HUES6 (cell line): ENCODE data around the gene RPS14.

ENCODE experiments used
- H3K27ac ChIP-seq: 2 replicates; pipeline ENCODE4 v1.7.0; 2013; ENCODE audit warnings: low read depth, mild to moderate bottlenecking, low read length, inconsistent platforms
- H3K27me3 ChIP-seq: 2 replicates; pipeline ENCODE4 v1.6.1; 2013; ENCODE audit warnings: low read length; ENCODE audit not compliant: control insufficient read depth, insufficient read depth
- H3K36me3 ChIP-seq: 2 replicates; pipeline ENCODE4 v1.6.1; 2013; ENCODE audit warnings: low read length; ENCODE audit not compliant: control insufficient read depth, insufficient read depth
- H3K4me1 ChIP-seq: 2 replicates; pipeline ENCODE4 v1.6.1; 2013; ENCODE audit warnings: low read length; ENCODE audit not compliant: control insufficient read depth, insufficient read depth
- H3K4me3 ChIP-seq: 2 replicates; pipeline ENCODE4 v1.5.1; 2013; ENCODE audit warnings: low read depth, low read length
- H3K9ac ChIP-seq: one replicate; pipeline ENCODE4 v1.6.1; 2013; ENCODE audit warnings: mild to moderate bottlenecking, low read length
- H3K9me3 ChIP-seq: 2 replicates; pipeline ENCODE4 v1.6.1; 2013; ENCODE audit warnings: low read depth, low read length; ENCODE audit not compliant: control insufficient read depth, insufficient read depth

Gene RPS14

DNA sequence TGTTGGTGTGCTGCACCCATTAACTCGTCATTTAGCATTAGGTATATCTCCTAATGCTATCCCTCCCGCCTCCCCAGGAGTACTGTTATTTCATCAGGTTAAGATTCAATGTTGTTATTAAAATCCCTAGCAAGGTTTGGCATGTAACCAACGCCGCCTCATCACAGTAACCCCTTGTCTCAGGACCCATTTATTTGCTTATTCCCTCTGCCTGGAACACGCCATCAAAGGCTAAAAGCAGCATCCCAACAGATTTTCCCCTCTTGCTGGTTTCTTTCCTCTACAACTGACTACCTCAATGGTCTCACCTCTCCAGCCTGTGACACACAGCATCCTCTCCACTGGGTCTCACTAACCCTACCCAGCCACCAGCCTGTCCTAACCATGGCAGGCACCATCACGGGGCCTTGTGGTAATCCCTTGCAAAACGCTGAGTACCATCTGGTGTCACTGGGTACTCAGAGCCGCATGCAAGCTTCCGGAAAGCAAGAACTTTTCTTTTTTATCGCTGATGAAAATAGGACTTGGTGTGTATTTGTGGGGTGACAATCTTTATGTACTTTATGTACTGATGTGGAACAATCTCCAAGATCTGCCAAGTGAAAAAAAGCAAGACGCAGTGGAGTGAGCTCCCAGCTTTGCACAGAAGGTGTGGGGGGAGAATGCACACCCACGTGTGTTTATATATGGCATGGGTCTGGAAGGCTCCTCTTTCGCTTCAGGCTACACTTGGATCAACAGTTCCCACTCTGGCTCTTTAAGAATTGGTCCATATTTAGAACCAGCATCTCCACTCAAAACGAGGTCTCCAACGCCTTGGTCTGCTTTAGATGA, 6.1 kb downstream of the RPS14 start:
- no peak overlapping the region for H3K9ac ChIP-seq
- H3K4me1 ChIP-seq: peaks cover 22% of the 10 kb centered on the region
- H3K27ac ChIP-seq: no peak overlapping the region
- H3K4me3 ChIP-seq: no peak overlapping the region
- peaks cover 55% of the 10 kb centered on the region for H3K36me3 ChIP-seq
- no peaks in the 10 kb centered on the region for H3K9me3 ChIP-seq
- H3K27me3 ChIP-seq: no peaks in the 10 kb centered on the region

DNA sequence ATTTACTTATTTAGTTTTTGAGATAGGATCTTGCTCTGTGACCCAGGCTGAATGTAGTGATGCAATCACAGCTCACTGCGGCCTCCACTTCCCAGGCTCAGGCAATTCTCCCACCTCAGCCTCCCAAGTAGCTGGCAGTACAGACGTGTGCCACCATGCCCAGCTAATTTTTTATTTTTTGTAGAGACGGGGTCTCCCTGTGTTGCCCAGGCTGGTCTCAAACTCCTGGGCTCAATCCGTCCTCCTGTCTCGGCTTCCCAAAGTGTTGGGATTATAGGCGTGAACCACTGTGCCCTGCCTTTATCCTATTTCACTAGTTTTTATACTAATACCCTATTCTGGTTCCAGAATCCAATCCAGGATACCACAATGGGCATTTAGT, 6.8 kb downstream of the RPS14 start:
- no peak overlapping the region for H3K9ac ChIP-seq
- H3K27ac ChIP-seq: no peak overlapping the region
- no peaks in the 10 kb centered on the region for H3K9me3 ChIP-seq
- H3K4me1 ChIP-seq: peaks cover 16% of the 10 kb centered on the region
- no peak overlapping the region for H3K4me3 ChIP-seq
- H3K36me3 ChIP-seq: peaks cover 48% of the 10 kb centered on the region
- no peaks in the 10 kb centered on the region for H3K27me3 ChIP-seq

DNA sequence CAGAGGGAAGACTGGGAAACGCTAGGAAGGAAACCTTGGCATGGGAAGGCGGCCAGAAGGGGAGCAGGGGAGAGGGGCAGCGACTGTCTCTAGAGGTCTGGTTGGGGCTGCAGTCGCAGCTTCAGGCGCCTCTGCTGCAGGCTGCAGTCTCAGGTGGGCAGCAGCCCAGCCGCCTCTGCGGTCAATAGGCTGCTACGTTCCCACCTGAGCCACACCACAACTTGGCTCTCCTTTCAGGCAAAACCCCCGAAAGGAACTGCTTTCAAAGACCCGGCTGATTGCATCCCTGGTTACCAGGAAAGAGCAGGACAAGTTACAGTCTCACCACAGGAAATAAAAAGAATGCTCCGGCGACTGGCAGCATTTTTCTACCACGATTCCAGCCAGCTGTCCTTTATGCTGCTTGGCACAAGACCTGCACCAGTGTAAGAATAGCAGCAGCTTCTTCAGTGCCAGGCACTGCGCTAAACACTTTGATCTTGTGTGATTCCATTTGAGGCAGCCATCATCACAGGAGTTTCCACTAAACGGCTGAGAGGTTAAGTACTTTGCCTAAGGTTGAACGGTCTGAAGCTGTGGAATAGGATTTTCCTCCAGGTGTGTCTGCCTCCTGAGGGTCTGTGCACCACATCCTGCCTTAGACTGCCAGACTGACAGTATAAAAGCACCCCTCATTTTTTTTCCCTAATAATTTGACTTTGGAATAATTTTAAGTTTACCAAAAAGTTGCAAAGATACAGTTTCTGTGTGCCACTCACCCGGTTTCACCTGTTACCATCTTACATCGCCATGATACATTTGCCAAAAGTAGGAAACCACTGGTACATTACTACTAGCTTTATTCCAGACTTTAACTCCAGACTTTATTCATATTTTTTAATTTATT, 7.5 kb downstream of the RPS14 start:
- Histone ChIP-seq H3K4me1 (peaks cover 14% of the 10 kb centered on the region), H3K9ac (peak overlapping the region; percentile 41), H3K27ac (peak overlapping the region; percentile 24; the same call in 1 of the 2 replicates), H3K9me3 (no peaks in the 10 kb centered on the region), H3K4me3 (no peak overlapping the region), H3K27me3 (no peaks in the 10 kb centered on the region), H3K36me3 (peaks cover 41% of the 10 kb centered on the region)

DNA sequence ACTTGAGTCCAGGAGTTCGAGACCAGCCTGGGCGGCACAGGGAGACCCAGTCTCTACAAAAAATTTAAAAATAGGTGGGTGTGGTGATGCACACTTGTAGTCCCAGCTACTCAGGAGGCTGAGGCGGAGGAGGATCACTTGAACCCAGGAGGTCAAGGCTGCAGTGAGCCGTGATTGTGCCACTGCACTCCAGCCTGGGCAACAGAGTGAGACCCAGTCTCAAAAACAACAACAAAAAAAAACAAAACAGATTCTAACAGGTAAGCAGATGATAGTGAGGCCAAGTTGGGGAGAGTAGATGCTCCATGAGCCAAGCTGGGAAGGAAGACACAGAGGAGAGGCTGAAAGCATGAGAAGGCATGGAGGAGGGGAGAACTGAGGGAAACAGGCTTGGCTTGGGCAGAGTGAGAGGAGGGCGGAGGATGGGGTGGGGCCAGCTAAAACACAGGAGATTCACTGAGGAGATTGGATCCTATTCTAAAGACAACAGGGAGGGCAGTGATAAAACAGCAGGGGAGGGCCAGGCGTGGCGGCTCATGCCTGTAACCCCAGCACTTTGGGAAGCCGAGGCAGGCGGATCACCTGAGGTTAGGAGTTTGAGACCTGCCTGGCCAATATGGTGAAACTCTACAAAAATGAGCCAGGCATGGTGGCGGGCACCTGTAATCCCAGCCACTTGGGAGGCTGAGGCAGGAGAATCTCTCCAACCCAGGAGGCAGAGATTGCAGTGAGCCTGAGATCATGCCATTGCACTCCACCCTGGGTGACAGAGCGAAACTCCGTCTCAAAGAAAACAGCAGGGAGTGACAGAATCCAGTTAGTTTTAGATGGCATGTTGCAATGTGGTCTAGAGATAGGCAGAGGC, 8.4 kb downstream of the RPS14 start:
- Histone ChIP-seq H3K4me1 (peaks cover 14% of the 10 kb centered on the region), H3K36me3 (peaks cover 32% of the 10 kb centered on the region), H3K9me3 (no peaks in the 10 kb centered on the region), H3K27me3 (no peaks in the 10 kb centered on the region), H3K9ac (peak overlapping the region; percentile 41), H3K4me3 (no peak overlapping the region), H3K27ac (peak overlapping the region; percentile 24; the same call in 1 of the 2 replicates)

DNA sequence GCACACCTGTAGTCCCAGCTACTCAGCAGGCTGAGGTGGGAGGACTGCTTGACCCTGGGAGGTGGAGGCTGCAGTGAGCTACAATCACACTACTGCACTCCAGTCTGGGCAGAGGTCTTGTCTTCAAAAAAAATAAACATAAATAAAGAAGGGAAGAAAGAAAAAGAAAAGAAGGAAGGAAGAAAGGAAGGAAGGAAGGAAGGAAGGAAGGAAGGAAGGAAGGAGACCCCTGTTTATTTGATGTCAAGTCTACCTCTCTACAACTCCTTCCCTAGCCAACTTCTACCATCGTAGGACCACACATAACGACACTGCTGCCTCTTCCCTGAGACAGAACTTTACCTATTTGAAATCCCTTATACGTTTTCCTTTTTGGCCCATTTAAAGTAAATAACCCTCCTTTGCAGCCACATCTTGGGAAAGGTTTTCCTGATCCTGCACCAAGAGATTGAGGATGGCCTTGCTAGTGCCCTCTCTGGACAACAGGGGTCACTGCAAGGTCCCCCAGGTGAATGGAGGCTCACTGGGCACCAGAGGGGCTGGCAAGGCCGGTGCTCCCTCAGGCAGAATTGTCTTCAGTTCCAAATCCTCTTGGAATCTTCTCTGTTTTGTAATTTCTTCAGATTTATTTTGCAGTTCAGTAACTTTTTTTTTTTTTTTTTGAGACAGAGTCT, 10.5 kb downstream of the RPS14 start:
- Histone ChIP-seq H3K36me3 (peaks cover 11% of the 10 kb centered on the region), H3K27ac (no peak overlapping the region), H3K9ac (no peak overlapping the region), H3K27me3 (no peaks in the 10 kb centered on the region), H3K4me1 (peaks cover 14% of the 10 kb centered on the region), H3K4me3 (no peak overlapping the region), H3K9me3 (no peaks in the 10 kb centered on the region)

DNA sequence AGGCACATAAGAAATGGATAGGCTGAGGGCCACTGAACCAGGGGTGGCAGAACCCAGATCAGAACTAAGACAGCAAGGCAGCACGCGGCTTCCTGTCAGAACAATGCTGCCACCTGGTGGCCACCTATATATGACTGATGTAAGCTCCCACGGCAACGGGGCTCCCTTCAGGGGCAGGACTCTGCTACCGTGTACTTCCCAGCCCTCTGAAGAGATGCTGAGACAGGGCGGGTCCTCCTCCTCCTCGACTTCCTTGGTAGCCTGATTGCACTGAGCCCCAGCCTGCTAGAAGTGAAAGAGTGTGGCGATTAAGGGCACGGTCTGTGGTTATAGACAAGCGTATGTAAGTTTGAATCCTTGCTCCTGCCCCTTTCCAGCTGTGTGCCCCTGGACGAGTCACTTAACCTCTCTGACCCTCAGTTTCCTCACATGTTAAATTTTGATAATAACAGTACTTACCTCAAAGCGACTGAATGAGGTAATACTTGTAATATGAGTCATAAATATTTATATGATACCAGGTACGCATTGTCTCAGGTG, 13.3 kb downstream of the RPS14 start:
- H3K4me3 ChIP-seq: no peak overlapping the region
- H3K27ac ChIP-seq: no peak overlapping the region
- no peaks in the 10 kb centered on the region for H3K9me3 ChIP-seq
- H3K4me1 ChIP-seq: peaks cover 6% of the 10 kb centered on the region; the same call in 1 of the 2 replicates
- H3K9ac ChIP-seq: no peak overlapping the region
- no peaks in the 10 kb centered on the region for H3K27me3 ChIP-seq
- no peaks in the 10 kb centered on the region for H3K36me3 ChIP-seq

DNA sequence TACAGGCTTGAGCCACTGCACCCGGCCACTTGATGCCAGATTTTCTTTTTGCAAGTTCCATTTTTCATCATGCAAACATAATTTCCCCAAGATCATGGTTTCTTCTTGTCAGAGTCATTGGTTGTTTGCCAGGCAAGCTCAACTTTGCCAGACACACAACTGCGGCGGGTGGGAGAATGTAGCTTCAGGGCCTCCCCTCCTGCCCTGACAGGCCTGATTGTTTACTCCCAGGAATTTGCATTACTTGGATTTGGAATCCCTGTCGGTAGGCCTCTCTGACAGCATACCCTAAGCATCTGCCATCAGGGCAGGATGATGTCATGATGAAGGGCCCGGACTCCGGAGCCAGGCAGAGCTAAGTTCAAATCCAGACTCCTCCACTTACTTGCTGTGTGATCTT, 15.1 kb downstream of the RPS14 start:
- Histone ChIP-seq H3K4me1 (peaks cover 3% of the 10 kb centered on the region; the same call in 1 of the 2 replicates), H3K9me3 (no peaks in the 10 kb centered on the region), H3K4me3 (no peak overlapping the region), H3K27ac (no peak overlapping the region), H3K9ac (no peak overlapping the region), H3K27me3 (no peaks in the 10 kb centered on the region), H3K36me3 (no peaks in the 10 kb centered on the region)

DNA sequence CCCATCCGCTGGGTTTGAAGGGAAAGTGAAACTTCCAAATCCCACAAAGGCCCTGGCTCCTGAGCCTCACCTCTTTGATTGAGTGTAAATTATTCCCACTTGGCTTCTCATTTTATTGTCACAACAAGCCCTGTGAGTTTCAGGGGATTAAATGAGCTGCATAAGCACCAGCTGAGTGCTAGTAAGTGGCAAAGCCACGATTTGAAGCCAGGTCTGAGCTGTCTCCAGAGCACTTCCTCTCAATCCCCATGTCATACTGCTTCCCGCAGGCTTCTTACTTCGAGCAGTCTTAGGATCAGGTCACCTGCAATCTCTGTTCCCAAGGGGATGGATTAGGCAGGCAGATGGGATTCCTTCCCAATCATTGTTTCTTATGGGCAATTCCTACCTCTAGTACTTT, 18.0 kb downstream of the RPS14 start:
- H3K9me3 ChIP-seq: no peaks in the 10 kb centered on the region
- no peaks in the 10 kb centered on the region for H3K27me3 ChIP-seq
- peaks cover 3% of the 10 kb centered on the region; the same call in 1 of the 2 replicates for H3K4me1 ChIP-seq
- H3K27ac ChIP-seq: no peak overlapping the region
- H3K4me3 ChIP-seq: no peak overlapping the region
- no peaks in the 10 kb centered on the region for H3K36me3 ChIP-seq
- no peak overlapping the region for H3K9ac ChIP-seq

DNA sequence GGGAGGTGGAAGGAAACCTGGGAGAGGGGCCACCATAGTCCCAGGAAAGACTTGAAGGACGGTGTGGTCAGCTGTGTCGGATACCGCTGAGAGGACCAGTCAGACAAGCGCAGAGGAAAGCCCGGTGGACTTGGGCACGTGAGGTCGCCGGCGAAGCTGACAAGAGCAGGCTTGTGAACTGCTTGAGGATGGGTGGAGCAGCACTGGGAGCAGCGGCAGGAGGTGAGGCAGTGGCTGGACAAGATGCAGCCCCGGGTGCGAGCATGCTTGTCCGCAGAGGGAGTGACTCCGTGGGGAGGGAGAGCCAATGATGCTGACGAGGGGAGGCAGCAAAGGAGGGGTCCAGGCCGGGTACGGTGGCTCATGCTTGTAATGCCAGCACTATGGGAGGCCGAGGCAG, 18.5 kb downstream of the RPS14 start:
- Histone ChIP-seq H3K4me1 (peaks cover 3% of the 10 kb centered on the region; the same call in 1 of the 2 replicates), H3K27me3 (no peaks in the 10 kb centered on the region), H3K9me3 (no peaks in the 10 kb centered on the region), H3K27ac (no peak overlapping the region), H3K36me3 (no peaks in the 10 kb centered on the region), H3K9ac (no peak overlapping the region), H3K4me3 (no peak overlapping the region)

DNA sequence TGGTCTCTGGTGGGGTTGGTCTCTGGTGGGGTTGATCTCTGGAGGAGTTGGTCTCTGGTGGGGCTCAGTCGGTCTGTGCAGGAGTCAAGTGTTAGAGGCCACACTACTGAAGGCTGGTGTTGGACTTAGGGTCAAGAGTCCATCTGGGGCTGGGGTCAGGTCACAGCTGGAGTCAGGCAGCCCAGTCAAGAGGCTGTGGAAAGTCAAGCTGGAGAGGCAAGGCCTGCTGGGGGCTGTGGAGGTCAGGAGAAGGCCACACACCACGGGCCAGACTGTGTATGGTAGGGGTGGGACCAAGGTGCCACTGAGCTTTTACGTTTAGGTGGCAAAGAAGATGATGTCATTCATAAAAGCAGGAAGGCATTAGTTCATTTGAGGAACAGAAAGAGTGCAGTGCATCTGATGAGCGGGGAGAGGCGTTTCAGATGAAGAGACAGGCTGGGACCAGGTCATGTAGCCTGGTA, 20.1 kb downstream of the RPS14 start:
- Histone ChIP-seq H3K4me1 (peaks cover 3% of the 10 kb centered on the region; the same call in 1 of the 2 replicates), H3K27ac (no peak overlapping the region), H3K9me3 (no peaks in the 10 kb centered on the region), H3K27me3 (no peaks in the 10 kb centered on the region), H3K4me3 (no peak overlapping the region), H3K36me3 (no peaks in the 10 kb centered on the region), H3K9ac (no peak overlapping the region)
